Tibial nerve (tissue), 3 donors: ENCODE results near the gene CTNND2.

Source experiments
- POLR2A ChIP-seq, 2 donors: fragments of 450-650 bp; IDR thresholded peaks; one replicate each; pipeline ENCODE4 v1.6.1; 2017; ENCODE audit warnings: antibody characterized with exemption in 2 of 2, mild to moderate bottlenecking in 2 of 2, moderate library complexity in 2 of 2
- TF ChIP-seq, protein P1 (sequence below), 5 experiments: fragments of 200-600 bp in 3 of 5; fragments of 450-650 bp in 2 of 5; sonication (generic) in 3 of 5; IDR thresholded peaks; one replicate each; pipeline ENCODE4 v1.5.1; 2016 to 2019; ENCODE audit warnings: antibody characterized with exemption in 5 of 5, mild to moderate bottlenecking in 3 of 5, moderate library complexity in 2 of 5

DNA sequence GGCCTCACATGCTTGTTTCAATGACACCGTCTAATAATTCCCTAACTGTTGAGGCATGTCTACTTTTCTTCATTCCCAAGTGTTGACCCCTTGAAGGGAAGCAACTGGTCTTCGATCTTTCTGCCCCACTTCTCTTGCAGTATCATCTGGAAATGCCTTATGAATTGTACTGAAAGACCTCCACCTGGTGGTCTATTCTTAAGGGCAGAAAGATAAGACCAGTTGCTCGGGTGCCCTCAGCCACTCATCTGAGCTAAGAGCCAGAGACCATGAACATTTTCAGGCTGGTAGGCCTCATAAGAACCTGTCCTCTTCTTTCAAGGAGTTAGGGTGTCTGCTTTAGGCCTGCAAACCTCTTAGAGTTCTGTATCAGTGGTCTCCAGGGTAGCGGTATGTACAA is 542.5 kb downstream of the CTNND2 start:
- no peak for TF ChIP-seq POLR2A (IDR thresholded peaks at IDR 0.05)
- TF ChIP-seq, protein P1, sequence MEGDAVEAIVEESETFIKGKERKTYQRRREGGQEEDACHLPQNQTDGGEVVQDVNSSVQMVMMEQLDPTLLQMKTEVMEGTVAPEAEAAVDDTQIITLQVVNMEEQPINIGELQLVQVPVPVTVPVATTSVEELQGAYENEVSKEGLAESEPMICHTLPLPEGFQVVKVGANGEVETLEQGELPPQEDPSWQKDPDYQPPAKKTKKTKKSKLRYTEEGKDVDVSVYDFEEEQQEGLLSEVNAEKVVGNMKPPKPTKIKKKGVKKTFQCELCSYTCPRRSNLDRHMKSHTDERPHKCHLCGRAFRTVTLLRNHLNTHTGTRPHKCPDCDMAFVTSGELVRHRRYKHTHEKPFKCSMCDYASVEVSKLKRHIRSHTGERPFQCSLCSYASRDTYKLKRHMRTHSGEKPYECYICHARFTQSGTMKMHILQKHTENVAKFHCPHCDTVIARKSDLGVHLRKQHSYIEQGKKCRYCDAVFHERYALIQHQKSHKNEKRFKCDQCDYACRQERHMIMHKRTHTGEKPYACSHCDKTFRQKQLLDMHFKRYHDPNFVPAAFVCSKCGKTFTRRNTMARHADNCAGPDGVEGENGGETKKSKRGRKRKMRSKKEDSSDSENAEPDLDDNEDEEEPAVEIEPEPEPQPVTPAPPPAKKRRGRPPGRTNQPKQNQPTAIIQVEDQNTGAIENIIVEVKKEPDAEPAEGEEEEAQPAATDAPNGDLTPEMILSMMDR (IDR thresholded peaks at IDR 0.05), result no peak
